BLaER1 (cell line): Measurements from ENCODE around the gene PGR.

Source experiments
- H3K27ac ChIP-seq: shearing (Covaris generic); formaldehyde crosslinking; 2 replicates; pipeline ENCODE4 v1.8.1; 2022
- H3K27me3 ChIP-seq: shearing (Covaris generic); formaldehyde crosslinking; 2 replicates; pipeline ENCODE4 v1.8.1; 2022
- H3K36me3 ChIP-seq: shearing (Covaris generic); formaldehyde crosslinking; 2 replicates; pipeline ENCODE4 v1.8.1; 2022
- H3K4me1 ChIP-seq: shearing (Covaris generic); formaldehyde crosslinking; 2 replicates; pipeline ENCODE4 v1.8.1; 2022
- H3K4me2 ChIP-seq: shearing (Covaris generic); formaldehyde crosslinking; 2 replicates; pipeline ENCODE4 v1.8.1; 2022
- H3K4me3 ChIP-seq: shearing (Covaris generic); formaldehyde crosslinking; 2 replicates; pipeline ENCODE4 v1.8.1; 2022
- H3K9ac ChIP-seq: shearing (Covaris generic); formaldehyde crosslinking; 2 replicates; pipeline ENCODE4 v1.8.1; 2022
- H3K9me3 ChIP-seq: shearing (Covaris generic); formaldehyde crosslinking; 2 replicates; pipeline ENCODE4 v1.8.1; 2022
- H4K20me1 ChIP-seq: shearing (Covaris generic); formaldehyde crosslinking; 2 replicates; pipeline ENCODE4 v1.8.1; 2022
- Cebpa-rat ChIP-seq: shearing (Covaris generic); IDR thresholded peaks from 2 replicates; pipeline ENCODE4 v1.8.1; 2022

The PGR gene

GRCh38 chr11:101045415-101045814 is 84.2 kb downstream of the PGR start:
- no peaks in the 10 kb centered on the region for H3K36me3 ChIP-seq
- no peaks in the 10 kb centered on the region for H3K9me3 ChIP-seq
- H3K27ac ChIP-seq = no peak overlapping the region
- H3K27me3 ChIP-seq = no peaks in the 10 kb centered on the region
- H4K20me1 ChIP-seq = no peaks in the 10 kb centered on the region
- no peak overlapping the region for H3K4me3 ChIP-seq
- TF ChIP-seq Cebpa-rat = no peak
- H3K4me2 ChIP-seq = no peak overlapping the region
- H3K9ac ChIP-seq = no peak overlapping the region
- H3K4me1 ChIP-seq = no peaks in the 10 kb centered on the region

GRCh38 chr11:101043940-101044339 is 85.7 kb downstream of the PGR start:
- no peak overlapping the region for H3K4me3 ChIP-seq
- H3K27me3 ChIP-seq = no peaks in the 10 kb centered on the region
- H3K9ac ChIP-seq = no peak overlapping the region
- no peak overlapping the region for H3K4me2 ChIP-seq
- no peaks in the 10 kb centered on the region for H3K36me3 ChIP-seq
- no peaks in the 10 kb centered on the region for H3K4me1 ChIP-seq
- H3K27ac ChIP-seq = no peak overlapping the region
- no peaks in the 10 kb centered on the region for H3K9me3 ChIP-seq
- H4K20me1 ChIP-seq = no peaks in the 10 kb centered on the region
- no peak for TF ChIP-seq Cebpa-rat

DNA sequence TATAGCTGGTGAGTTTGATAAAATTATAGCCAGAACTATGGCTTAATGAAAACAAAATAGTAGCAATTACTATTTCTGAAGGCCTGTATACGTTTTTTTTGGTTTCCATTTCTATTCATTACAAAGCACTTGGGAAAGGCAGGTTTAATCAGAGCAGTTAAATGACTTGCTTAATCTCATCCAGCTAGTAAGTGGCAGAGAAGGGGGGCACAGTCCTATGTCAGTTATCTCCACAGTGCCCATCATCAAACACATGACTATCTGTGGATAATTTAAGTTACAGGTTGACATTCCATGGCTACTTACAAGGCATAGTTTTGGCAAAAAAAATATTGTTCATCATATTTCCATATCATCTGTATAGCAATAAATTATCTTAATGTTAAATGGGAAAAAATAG is 93.7 kb downstream of the PGR start:
- H4K20me1 ChIP-seq = no peaks in the 10 kb centered on the region
- no peak overlapping the region for H3K27ac ChIP-seq
- no peak overlapping the region for H3K9ac ChIP-seq
- no peaks in the 10 kb centered on the region for H3K9me3 ChIP-seq
- TF ChIP-seq Cebpa-rat = no peak
- no peak overlapping the region for H3K4me2 ChIP-seq
- no peaks in the 10 kb centered on the region for H3K36me3 ChIP-seq
- no peaks in the 10 kb centered on the region for H3K4me1 ChIP-seq
- no peaks in the 10 kb centered on the region for H3K27me3 ChIP-seq
- no peak overlapping the region for H3K4me3 ChIP-seq

- Histone ChIP-seq H3K27ac (no peak overlapping the region), H3K4me2 (no peak overlapping the region), H3K9me3 (no peaks in the 10 kb centered on the region)
Observed at GRCh38 chr11:101034076-101034475, 95.5 kb downstream of the PGR start.

DNA sequence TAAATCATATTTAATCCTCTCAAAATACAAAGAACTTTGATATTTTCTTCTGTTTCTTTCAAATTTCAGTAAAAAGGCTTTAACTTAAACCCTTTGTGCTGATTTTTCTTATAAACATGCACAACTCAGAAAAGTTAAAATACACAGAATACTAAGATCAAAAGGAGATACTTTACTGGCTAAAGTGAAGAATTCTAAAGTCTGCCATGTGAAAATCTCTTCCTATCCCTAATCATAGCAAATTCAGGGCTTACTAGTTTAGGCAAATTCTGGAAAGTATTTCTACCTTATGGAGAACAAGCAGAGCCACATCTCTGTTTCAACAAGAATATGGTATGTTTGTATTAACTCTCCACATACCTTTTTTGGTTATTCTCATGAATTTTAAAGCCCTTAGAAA is 96.6 kb downstream of the PGR start:
- Histone ChIP-seq H3K4me3 (no peak overlapping the region), H4K20me1 (no peaks in the 10 kb centered on the region), H3K36me3 (no peaks in the 10 kb centered on the region), H3K27me3 (no peaks in the 10 kb centered on the region), H3K9ac (no peak overlapping the region), H3K9me3 (no peaks in the 10 kb centered on the region), H3K4me1 (no peaks in the 10 kb centered on the region), H3K27ac (no peak overlapping the region), H3K4me2 (no peak overlapping the region)
- no peak for TF ChIP-seq Cebpa-rat

More at GRCh38 chr11:101034076-101034475, 95.5 kb downstream of the PGR start:
- no peaks in the 10 kb centered on the region for H3K4me1 ChIP-seq
- no peaks in the 10 kb centered on the region for H3K27me3 ChIP-seq
- no peak overlapping the region for H3K9ac ChIP-seq
- no peaks in the 10 kb centered on the region for H4K20me1 ChIP-seq
- H3K4me3 ChIP-seq = no peak overlapping the region
- no peak for TF ChIP-seq Cebpa-rat
- H3K36me3 ChIP-seq = no peaks in the 10 kb centered on the region

- Histone ChIP-seq H4K20me1 (no peaks in the 10 kb centered on the region), H3K9me3 (no peaks in the 10 kb centered on the region), H3K27ac (no peak overlapping the region), H3K36me3 (no peaks in the 10 kb centered on the region), H3K27me3 (no peaks in the 10 kb centered on the region), H3K9ac (no peak overlapping the region), H3K4me1 (no peaks in the 10 kb centered on the region), H3K4me3 (no peak overlapping the region), H3K4me2 (no peak overlapping the region)
- TF ChIP-seq Cebpa-rat = no peak
Observed at GRCh38 chr11:101031713-101032112, 97.9 kb downstream of the PGR start.

GRCh38 chr11:101030692-101031091 is 98.9 kb downstream of the PGR start:
- H4K20me1 ChIP-seq = no peaks in the 10 kb centered on the region
- H3K27me3 ChIP-seq = no peaks in the 10 kb centered on the region
- no peaks in the 10 kb centered on the region for H3K9me3 ChIP-seq
- H3K4me2 ChIP-seq = no peak overlapping the region
- H3K9ac ChIP-seq = no peak overlapping the region
- H3K36me3 ChIP-seq = no peaks in the 10 kb centered on the region
- no peaks in the 10 kb centered on the region for H3K4me1 ChIP-seq
- H3K27ac ChIP-seq = no peak overlapping the region
- TF ChIP-seq Cebpa-rat = no peak
- no peak overlapping the region for H3K4me3 ChIP-seq

DNA sequence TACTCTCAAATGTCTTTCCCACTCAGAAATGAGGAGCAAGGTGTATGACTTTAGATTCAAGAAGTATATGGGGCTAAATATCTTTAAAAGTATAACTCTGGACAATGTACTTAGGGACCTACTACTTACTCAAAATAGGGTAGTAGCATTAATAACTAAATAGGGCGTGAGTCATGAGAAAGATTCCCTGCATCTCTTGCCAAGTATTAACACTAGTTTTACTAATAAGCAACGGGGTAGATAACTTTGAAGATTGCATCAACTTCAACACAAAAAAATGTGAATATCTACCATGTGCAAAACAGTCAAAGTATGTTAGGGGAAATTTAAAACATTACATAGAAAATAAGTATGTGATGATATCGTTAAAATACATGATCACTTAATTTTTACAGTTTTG is 99.6 kb downstream of the PGR start:
- Histone ChIP-seq H3K4me3 (no peak overlapping the region), H3K4me2 (no peak overlapping the region), H3K9me3 (no peaks in the 10 kb centered on the region), H3K9ac (no peak overlapping the region), H3K27ac (no peak overlapping the region), H3K27me3 (no peaks in the 10 kb centered on the region), H3K4me1 (no peaks in the 10 kb centered on the region), H4K20me1 (no peaks in the 10 kb centered on the region), H3K36me3 (no peaks in the 10 kb centered on the region)
- no peak for TF ChIP-seq Cebpa-rat

GRCh38 chr11:101028644-101029043 is 101.0 kb downstream of the PGR start:
- H4K20me1 ChIP-seq = no peaks in the 10 kb centered on the region
- no peak overlapping the region for H3K27ac ChIP-seq
- no peaks in the 10 kb centered on the region for H3K9me3 ChIP-seq

GRCh38 chr11:101022256-101022655 is 107.4 kb downstream of the PGR start:
- TF ChIP-seq Cebpa-rat = no peak
- Histone ChIP-seq H4K20me1 (no peaks in the 10 kb centered on the region), H3K27ac (no peak overlapping the region), H3K9me3 (no peaks in the 10 kb centered on the region), H3K4me1 (no peaks in the 10 kb centered on the region), H3K27me3 (no peaks in the 10 kb centered on the region), H3K9ac (no peak overlapping the region), H3K4me2 (no peak overlapping the region), H3K4me3 (no peak overlapping the region), H3K36me3 (no peaks in the 10 kb centered on the region)

More at GRCh38 chr11:101028644-101029043, 101.0 kb downstream of the PGR start:
- H3K4me2 ChIP-seq = no peak overlapping the region
- H3K36me3 ChIP-seq = no peaks in the 10 kb centered on the region
- H3K4me1 ChIP-seq = no peaks in the 10 kb centered on the region
- no peaks in the 10 kb centered on the region for H3K27me3 ChIP-seq
- no peak overlapping the region for H3K4me3 ChIP-seq
- no peak overlapping the region for H3K9ac ChIP-seq
- TF ChIP-seq Cebpa-rat = no peak

DNA sequence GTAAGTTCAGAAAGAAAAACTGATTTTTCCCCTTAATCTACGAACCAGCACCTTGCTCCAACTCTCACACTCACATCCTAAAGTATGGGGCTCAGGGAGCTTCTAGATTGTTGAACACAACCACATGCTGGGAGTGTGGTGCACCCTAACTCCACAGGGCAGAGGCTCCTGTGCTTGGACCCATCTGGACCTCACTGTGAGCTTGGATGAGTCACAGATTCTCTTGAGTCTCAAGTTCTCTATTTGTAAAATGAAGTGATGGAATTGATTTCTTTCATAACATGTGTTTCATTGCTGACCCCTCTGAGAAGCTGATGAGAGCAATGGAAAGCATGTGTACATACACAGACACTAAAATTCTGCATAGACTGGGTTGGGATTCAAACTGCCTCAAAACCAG is 109.7 kb downstream of the PGR start:
- H3K9me3 ChIP-seq = no peaks in the 10 kb centered on the region
- no peak overlapping the region for H3K4me2 ChIP-seq
- no peak overlapping the region for H3K9ac ChIP-seq
- H3K27ac ChIP-seq = no peak overlapping the region
- no peaks in the 10 kb centered on the region for H4K20me1 ChIP-seq
- H3K36me3 ChIP-seq = no peaks in the 10 kb centered on the region
- H3K4me1 ChIP-seq = no peaks in the 10 kb centered on the region
- H3K27me3 ChIP-seq = no peaks in the 10 kb centered on the region
- H3K4me3 ChIP-seq = no peak overlapping the region
- no peak for TF ChIP-seq Cebpa-rat
